Measurements from ENCODE around the gene CLIC1.
A peak's percentile ranks its signal among the peaks of the same experiment; 100 is the strongest.

Gene CLIC1

DNA sequence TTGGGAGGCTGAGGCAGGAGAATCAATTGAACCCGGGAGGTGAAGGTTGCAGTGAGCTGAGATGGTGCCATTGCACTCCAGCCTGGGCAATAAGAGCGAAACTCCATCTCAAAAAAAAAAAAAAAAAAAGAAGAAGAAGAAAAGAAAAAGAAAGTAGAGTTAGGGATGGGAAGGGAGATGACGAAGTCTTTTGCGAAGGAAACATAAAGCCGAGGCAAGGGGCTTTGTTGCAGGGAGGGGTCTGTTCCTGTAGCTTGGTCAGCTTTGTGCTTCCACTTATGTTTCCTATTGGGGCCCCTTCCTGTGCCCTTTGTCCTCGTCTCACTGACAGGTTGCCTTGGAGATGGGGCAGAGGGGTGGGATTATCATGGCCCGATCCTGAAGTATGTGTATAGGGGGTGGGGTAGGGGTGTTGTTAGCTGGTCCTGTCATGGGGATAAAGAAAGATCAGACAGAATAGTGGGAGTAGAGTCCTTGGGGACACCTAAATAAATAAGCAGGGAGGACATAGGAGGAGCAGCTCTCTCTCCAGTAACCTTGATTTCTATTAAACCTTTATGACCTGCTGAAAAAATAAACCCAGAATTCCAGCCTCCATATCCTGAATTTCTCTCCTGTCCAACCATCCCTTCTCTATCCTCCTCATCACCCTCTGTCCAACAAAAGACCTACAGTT lies 1.1 kb upstream of the CLIC1 start:
- peaks cover 21 to 37% (median 33%) of the 10 kb centered on the region in 11 experiments for H3K36me3 ChIP-seq
- H3K27me3 ChIP-seq = no peaks in the 10 kb centered on the region
- H4K20me1 ChIP-seq = peaks cover 9 to 26% (median 22%) of the 10 kb centered on the region in 11 experiments; a peak in 19 of 22 replicates
- peak overlapping the region; percentile 93 to 100 (median 99) for H3K4me2 ChIP-seq
- peak overlapping the region; percentile 75 to 98 (median 89) for H3K4me3 ChIP-seq
- peak overlapping the region; percentile 88 to 97 (median 92) for H3K9ac ChIP-seq
- no peaks in the 10 kb centered on the region for H3K9me3 ChIP-seq (replicated peaks in 1 of 11)
- peaks cover 64 to 71% (median 68%) of the 10 kb centered on the region in 10 experiments for H3K4me1 ChIP-seq
- peak overlapping the region; percentile 81 to 100 (median 97) for H3K27ac ChIP-seq
- TF ChIP-seq Cebpa-rat (IDR thresholded peaks at IDR 0.05) = no peak

DNA sequence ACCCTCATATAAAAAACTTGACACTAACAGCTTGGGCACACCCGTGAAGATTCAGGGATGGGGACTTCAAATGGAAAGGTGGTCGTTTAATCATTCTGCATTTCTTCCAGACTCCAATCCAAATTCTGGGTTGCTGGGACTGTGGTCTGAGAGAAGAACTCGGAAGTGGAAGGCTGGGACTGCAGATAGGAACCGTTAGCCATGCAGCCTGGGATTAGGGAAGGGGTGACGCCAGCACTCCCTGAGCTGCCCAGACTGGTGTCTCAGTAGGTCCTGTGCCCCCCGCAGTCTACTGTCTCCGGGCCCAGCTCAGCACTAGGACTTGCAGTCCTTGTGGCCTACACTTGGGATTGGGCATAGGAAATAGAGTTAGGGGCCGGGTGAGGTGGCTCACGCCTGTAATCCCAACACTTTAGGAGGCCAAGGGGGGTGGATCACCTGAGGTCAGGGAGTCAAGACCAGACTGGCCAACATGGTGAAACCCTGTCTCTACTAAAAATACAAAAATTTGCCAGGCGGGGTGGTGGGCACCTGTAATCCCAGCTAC lies 511 bp upstream of the CLIC1 start:
- H3K9me3 ChIP-seq (replicated peaks in 1 of 11) = no peaks in the 10 kb centered on the region
- TF ChIP-seq Cebpa-rat (IDR thresholded peaks at IDR 0.05) = no peak
- H4K20me1 ChIP-seq = peaks cover 9 to 33% (median 27%) of the 10 kb centered on the region in 11 experiments; a peak in 19 of 22 replicates
- H3K36me3 ChIP-seq = peaks cover 27 to 37% (median 33%) of the 10 kb centered on the region in 11 experiments
- peaks cover 64 to 71% (median 68%) of the 10 kb centered on the region in 10 experiments for H3K4me1 ChIP-seq
- peak overlapping the region; percentile 75 to 98 (median 89) for H3K4me3 ChIP-seq
- peak overlapping the region; percentile 93 to 100 (median 99) for H3K4me2 ChIP-seq
- no peaks in the 10 kb centered on the region for H3K27me3 ChIP-seq
- peak overlapping the region; percentile 81 to 100 (median 97) for H3K27ac ChIP-seq
- H3K9ac ChIP-seq = peak overlapping the region; percentile 88 to 97 (median 92)

DNA sequence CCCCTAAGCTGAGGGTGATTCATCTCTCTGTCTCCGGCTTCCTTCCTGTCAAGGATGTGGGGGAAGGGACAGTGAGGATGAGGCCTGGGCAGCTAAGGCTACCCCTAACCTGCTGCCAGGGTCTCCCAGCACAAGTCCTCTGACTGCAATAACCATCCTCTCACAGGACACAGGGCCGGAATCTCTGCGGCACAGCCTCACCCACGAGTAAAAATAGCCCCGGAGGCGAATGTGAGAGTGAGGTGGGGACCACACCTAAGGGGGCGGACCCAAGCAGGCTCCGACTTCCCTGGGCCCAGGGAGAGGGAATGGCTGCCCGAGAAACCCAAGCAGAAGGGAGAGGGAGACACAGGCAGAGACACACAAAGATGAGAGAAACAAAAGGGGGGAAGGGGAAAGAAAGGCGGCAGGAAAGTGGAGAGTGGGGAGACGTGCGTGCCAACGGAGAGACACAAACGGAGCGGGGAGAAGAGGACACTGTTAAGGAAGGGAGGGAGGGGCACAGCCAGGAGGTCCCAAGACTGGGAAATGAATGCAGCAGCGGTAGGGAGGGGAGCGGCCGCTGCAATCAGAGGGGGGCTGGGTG lies 1.4 kb downstream of the CLIC1 start:
- Histone ChIP-seq H4K20me1 (peaks cover 13 to 50% (median 38%) of the 10 kb centered on the region in 11 experiments; a peak in 20 of 22 replicates), H3K4me1 (peaks cover 68 to 75% (median 71%) of the 10 kb centered on the region in 10 experiments), H3K27me3 (no peaks in the 10 kb centered on the region), H3K9me3 (replicated peaks in 1 of 11) (no peaks in the 10 kb centered on the region), H3K36me3 (peaks cover 39 to 44% (median 43%) of the 10 kb centered on the region in 11 experiments), H3K4me2 (peak overlapping the region; percentile 93 to 100 (median 99)), H3K27ac (peak overlapping the region; percentile 81 to 100 (median 97)), H3K4me3 (peak overlapping the region; percentile 75 to 98 (median 89)), H3K9ac (peak overlapping the region; percentile 88 to 97 (median 92))
- no peak for TF ChIP-seq Cebpa-rat (IDR thresholded peaks at IDR 0.05)

DNA sequence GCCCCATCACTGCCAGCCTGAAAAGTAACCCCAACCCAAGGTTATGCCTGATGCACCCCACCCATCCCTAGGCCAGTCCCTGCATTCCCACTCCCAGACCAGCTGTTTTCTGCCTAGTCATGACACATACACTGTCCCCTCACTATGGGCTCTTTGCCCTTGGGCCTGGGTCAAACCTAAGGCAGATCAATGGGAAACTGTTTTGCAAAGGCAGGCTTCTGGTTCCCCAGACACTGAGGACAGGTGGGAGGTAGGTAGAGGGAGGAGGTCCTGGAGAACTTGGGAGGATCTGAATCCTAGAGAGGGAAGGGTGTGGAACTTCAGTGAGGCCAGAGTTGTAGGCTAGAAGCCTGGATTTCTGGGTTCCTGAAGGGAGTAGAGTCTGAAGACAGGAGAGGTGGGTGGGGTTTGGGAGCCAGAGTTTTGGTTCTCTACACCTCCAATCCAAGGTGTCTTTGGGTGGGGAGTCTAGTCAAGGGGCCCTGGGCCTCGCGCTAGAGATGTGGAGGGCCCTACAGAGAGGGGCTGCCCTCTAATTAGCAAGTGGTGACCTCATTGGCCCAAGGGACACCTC lies 2.0 kb downstream of the CLIC1 start:
- Histone ChIP-seq H3K9ac (peak overlapping the region; percentile 88 to 97 (median 92)), H3K36me3 (peaks cover 39 to 44% (median 43%) of the 10 kb centered on the region in 11 experiments), H3K4me1 (peaks cover 67 to 74% (median 70%) of the 10 kb centered on the region in 10 experiments), H3K9me3 (replicated peaks in 1 of 11) (no peaks in the 10 kb centered on the region), H3K4me3 (peak overlapping the region; percentile 75 to 98 (median 89)), H3K27ac (peak overlapping the region; percentile 81 to 100 (median 97)), H3K27me3 (no peaks in the 10 kb centered on the region), H4K20me1 (peaks cover 13 to 50% (median 38%) of the 10 kb centered on the region in 11 experiments; a peak in 20 of 22 replicates), H3K4me2 (peak overlapping the region; percentile 93 to 100 (median 99))
- TF ChIP-seq Cebpa-rat (IDR thresholded peaks at IDR 0.05) = no peak

DNA sequence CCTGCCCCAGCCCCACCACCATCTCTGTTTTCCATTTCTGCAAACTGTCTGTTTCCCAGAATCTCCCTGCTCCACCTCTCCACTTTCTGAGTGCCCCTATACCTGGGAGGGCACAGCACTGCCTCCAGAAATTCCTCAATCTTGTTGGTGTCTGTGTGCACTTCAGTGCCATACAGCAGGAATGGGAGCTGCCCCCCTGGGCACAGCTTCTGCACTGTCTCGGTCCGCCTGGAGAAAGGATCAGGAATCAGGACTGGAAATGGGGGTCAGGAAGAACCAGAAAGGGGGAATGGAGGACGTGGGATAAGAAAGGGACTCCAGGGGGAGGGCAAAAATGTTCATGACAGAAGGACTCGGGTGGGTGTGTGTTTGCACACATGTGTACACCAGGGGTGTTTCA lies 2.6 kb downstream of the CLIC1 start:
- Histone ChIP-seq H3K9me3 (replicated peaks in 1 of 11) (no peaks in the 10 kb centered on the region), H3K4me3 (peak overlapping the region; percentile 75 to 98 (median 89)), H3K9ac (peak overlapping the region; percentile 88 to 97 (median 92))

DNA sequence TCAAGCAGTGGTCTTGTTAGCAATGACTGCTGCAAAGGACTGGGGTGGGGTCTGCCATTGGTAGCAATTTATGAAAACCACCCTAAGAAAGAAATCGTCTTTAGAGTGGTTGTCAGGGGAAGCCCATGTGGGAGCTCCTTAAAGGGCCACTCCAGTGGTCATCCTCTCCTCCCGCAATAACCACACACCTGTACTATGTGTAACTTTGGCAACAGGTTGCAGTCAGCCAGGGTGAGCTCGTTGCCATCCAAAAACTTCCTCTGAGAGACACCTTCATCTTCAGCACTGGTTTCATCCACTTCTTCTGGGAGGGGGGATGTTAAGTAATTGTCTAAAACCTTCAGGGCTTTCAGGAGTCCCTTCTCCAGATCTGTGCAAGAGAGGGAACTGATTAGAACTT lies 4.3 kb downstream of the CLIC1 start:
- 0 out of 22 replicates have a peak, but pooled peaks cover 0 to 3% (median 0%) of the 10 kb centered on the region in 11 experiments for H3K9me3 ChIP-seq (replicated peaks in 1 of 11)
- peaks cover 64 to 76% (median 72%) of the 10 kb centered on the region in 10 experiments for H3K4me1 ChIP-seq
- peak overlapping the region in 10 of 11 experiments; percentile 8 to 100 (median 96); a peak in 17 of 22 replicates for H3K4me2 ChIP-seq
- H4K20me1 ChIP-seq = peaks cover 26 to 51% (median 44%) of the 10 kb centered on the region in 11 experiments
- peaks cover 43 to 51% (median 47%) of the 10 kb centered on the region in 11 experiments for H3K36me3 ChIP-seq
- peak overlapping the region in 4 of 10 experiments; percentile 13 to 98 (median 31); a peak in 3 of 20 replicates for H3K4me3 ChIP-seq
- peak overlapping the region in 2 of 11 experiments; percentile 10 to 11; a peak in 3 of 22 replicates for H3K27ac ChIP-seq
- no peak for TF ChIP-seq Cebpa-rat (IDR thresholded peaks at IDR 0.05)
- peak overlapping the region in 8 of 11 experiments; percentile 8 to 91 (median 38); a peak in 8 of 22 replicates for H3K9ac ChIP-seq
- H3K27me3 ChIP-seq = no peaks in the 10 kb centered on the region

More for the DNA sequence above, 2.6 kb downstream of the CLIC1 start:
- H3K4me2 ChIP-seq = peak overlapping the region; percentile 93 to 100 (median 99)
- peaks cover 39 to 45% (median 43%) of the 10 kb centered on the region in 11 experiments for H3K36me3 ChIP-seq
- H3K27me3 ChIP-seq = no peaks in the 10 kb centered on the region
- peaks cover 64 to 74% (median 70%) of the 10 kb centered on the region in 10 experiments for H3K4me1 ChIP-seq
- peaks cover 18 to 50% (median 42%) of the 10 kb centered on the region in 11 experiments for H4K20me1 ChIP-seq
- TF ChIP-seq Cebpa-rat (IDR thresholded peaks at IDR 0.05) = no peak
- H3K27ac ChIP-seq = peak overlapping the region; percentile 81 to 100 (median 97); a peak in 20 of 22 replicates

DNA sequence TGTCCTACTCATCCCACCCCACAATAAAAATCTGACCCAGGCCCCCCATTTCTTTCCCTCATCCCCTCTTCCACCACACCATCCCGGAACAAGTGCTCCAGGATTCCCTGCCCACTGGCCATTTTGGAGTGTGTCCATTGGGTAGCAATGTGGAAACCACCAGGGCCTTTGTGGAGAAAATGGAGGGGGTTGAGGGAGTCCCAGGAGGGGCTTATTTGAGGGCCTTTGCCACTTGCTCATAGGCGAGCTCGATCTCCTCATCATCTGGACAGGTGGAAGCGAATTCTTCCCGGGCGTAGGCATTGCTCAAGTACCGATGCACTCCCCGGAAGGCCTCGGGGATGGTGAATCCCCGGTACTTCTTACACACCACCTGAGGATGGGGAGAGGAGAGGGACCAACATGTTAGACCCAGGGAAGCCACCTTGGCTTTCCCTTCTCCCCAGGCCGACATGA lies 5.7 kb downstream of the CLIC1 start:
- peak overlapping the region; percentile 92 to 100 (median 98) for H3K4me2 ChIP-seq
- 0 out of 22 replicates have a peak, but pooled peaks cover 0 to 3% (median 0%) of the 10 kb centered on the region in 11 experiments for H3K9me3 ChIP-seq (replicated peaks in 1 of 11)
- no peak for TF ChIP-seq Cebpa-rat (IDR thresholded peaks at IDR 0.05)
- H4K20me1 ChIP-seq = peaks cover 26 to 51% (median 44%) of the 10 kb centered on the region in 11 experiments
- H3K27me3 ChIP-seq = no peaks in the 10 kb centered on the region
- H3K4me3 ChIP-seq = peak overlapping the region; percentile 66 to 92 (median 86); a peak in 17 of 20 replicates
- H3K4me1 ChIP-seq = peaks cover 74 to 84% (median 81%) of the 10 kb centered on the region in 10 experiments
- peak overlapping the region in 10 of 11 experiments; percentile 79 to 88 (median 84); a peak in 16 of 22 replicates for H3K27ac ChIP-seq
- peak overlapping the region in 10 of 11 experiments; percentile 76 to 91 (median 84); a peak in 15 of 22 replicates for H3K9ac ChIP-seq
- H3K36me3 ChIP-seq = peaks cover 44 to 64% (median 60%) of the 10 kb centered on the region in 11 experiments

All from BLaER1 treated with 17β-estradiol and CSF1 and Interleukin-3, amounts not matched to agents 10 nM and 100 nM (cell line).